Neural progenitor cell (in vitro differentiated cells): Measurements from ENCODE around the gene HLF. TPM values are rescaled to one million over a fixed set of nuclear protein-coding genes. Genes with fewer than 3 reads are reported as not detected.

Experiments used
- DNase-seq: peaks from one replicate; pipeline ENCODE4 v3.0.0-alpha.2; 2016; ENCODE audit warnings: low spot score
- H2AFZ ChIP-seq: fragments of 200-600 bp; sonication (generic); replicated peaks from 2 replicates; pipeline ENCODE4 v1.6.1; 2016; ENCODE audit warnings: antibody characterized with exemption
- H3F3A ChIP-seq: fragments of 200-600 bp; sonication (generic); 2 replicates; pipeline ENCODE4 v1.6.1; 2016; ENCODE audit warnings: antibody characterized with exemption, low read depth
- H3K27ac ChIP-seq: fragments of 200-600 bp; sonication (generic); 2 replicates; pipeline ENCODE4 v1.5.1; 2016; ENCODE audit warnings: mild to moderate bottlenecking
- H3K27me3 ChIP-seq: fragments of 200-600 bp; sonication (generic); 2 replicates; pipeline ENCODE4 v1.6.1; 2016; ENCODE audit warnings: mild to moderate bottlenecking, moderate library complexity
- H3K36me3 ChIP-seq: fragments of 200-600 bp; sonication (generic); 2 replicates; pipeline ENCODE4 v1.5.1; 2016
- H3K4me1 ChIP-seq: fragments of 200-600 bp; sonication (generic); 2 replicates; pipeline ENCODE4 v1.6.1; 2016; ENCODE audit warnings: mixed run types
- H3K4me2 ChIP-seq: fragments of 200-600 bp; sonication (generic); 2 replicates; pipeline ENCODE4 v1.6.1; 2016
- H3K4me3 ChIP-seq: fragments of 200-600 bp; sonication (generic); 2 replicates; pipeline ENCODE4 v1.5.1; 2016
- H3K79me2 ChIP-seq: fragments of 200-600 bp; sonication (generic); 2 replicates; pipeline ENCODE4 v1.6.1; 2016; ENCODE audit warnings: low read depth
- H3K9ac ChIP-seq: fragments of 200-600 bp; sonication (generic); 2 replicates; pipeline ENCODE4 v1.6.1; 2016
- H3K9me3 ChIP-seq: fragments of 200-600 bp; sonication (generic); 2 replicates; pipeline ENCODE4 v1.5.1; 2016; ENCODE audit warnings: low read depth
- H4K20me1 ChIP-seq: fragments of 200-600 bp; sonication (generic); 2 replicates; pipeline ENCODE4 v1.6.1; 2016; ENCODE audit warnings: low read depth
- H3K27ac Mint-ChIP-seq: 3 replicates; pipeline ENCODE4 v1.8.0; 2021; ENCODE audit warnings: mixed read lengths
- H3K27me3 Mint-ChIP-seq: 2 replicates; pipeline ENCODE4 v1.8.0; 2022; ENCODE audit warnings: low read depth, mild to moderate bottlenecking, inconsistent platforms, moderate library complexity, mixed read lengths; ENCODE audit not compliant: insufficient read depth
- H3K36me3 Mint-ChIP-seq: 3 replicates; pipeline ENCODE4 v1.8.0; 2021; ENCODE audit warnings: mixed read lengths
- H3K4me1 Mint-ChIP-seq: 3 replicates; pipeline ENCODE4 v1.8.0; 2021; ENCODE audit warnings: mixed read lengths
- H3K4me3 Mint-ChIP-seq: 3 replicates; pipeline ENCODE4 v1.8.0; 2021; ENCODE audit warnings: mild to moderate bottlenecking, moderate library complexity, mixed read lengths
- H3K9me3 Mint-ChIP-seq: 3 replicates; pipeline ENCODE4 v1.8.0; 2020; ENCODE audit warnings: mixed read lengths
- EZH2 ChIP-seq: fragments of 200-600 bp; sonication (generic); IDR thresholded peaks from 2 replicates; pipeline ENCODE4 v1.6.1; 2017; ENCODE audit warnings: antibody characterized with exemption, mild to moderate bottlenecking, moderate library complexity
- EZH2phosphoT487 ChIP-seq: fragments of 200-600 bp; sonication (generic); IDR thresholded peaks from 2 replicates; pipeline ENCODE4 v1.6.1; 2017; ENCODE audit warnings: antibody characterized with exemption
- total RNA-seq: library from RNA; depleted of rRNA; stranded (reverse); fragments of >200 nt; gene quantifications from 2 replicates; pipeline ENCODE4 v1.2.3, GENCODE V29; 2015; ENCODE audit warnings: low replicate concordance
- TF ChIP-seq, protein P1 (sequence below): fragments of 200-600 bp; sonication (generic); IDR thresholded peaks from 2 replicates; pipeline ENCODE4 v1.5.1; 2017; ENCODE audit warnings: antibody characterized with exemption, mild to moderate bottlenecking

The HLF gene
- total RNA-seq, 1 donor from 2014 or later, result 0.11 TPM

GRCh38 chr17:55258578-55259135, 6.1 kb upstream of the HLF start:
- TF ChIP-seq, protein P1, sequence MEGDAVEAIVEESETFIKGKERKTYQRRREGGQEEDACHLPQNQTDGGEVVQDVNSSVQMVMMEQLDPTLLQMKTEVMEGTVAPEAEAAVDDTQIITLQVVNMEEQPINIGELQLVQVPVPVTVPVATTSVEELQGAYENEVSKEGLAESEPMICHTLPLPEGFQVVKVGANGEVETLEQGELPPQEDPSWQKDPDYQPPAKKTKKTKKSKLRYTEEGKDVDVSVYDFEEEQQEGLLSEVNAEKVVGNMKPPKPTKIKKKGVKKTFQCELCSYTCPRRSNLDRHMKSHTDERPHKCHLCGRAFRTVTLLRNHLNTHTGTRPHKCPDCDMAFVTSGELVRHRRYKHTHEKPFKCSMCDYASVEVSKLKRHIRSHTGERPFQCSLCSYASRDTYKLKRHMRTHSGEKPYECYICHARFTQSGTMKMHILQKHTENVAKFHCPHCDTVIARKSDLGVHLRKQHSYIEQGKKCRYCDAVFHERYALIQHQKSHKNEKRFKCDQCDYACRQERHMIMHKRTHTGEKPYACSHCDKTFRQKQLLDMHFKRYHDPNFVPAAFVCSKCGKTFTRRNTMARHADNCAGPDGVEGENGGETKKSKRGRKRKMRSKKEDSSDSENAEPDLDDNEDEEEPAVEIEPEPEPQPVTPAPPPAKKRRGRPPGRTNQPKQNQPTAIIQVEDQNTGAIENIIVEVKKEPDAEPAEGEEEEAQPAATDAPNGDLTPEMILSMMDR, result no peak
- no peak for TF ChIP-seq EZH2phosphoT487
- TF ChIP-seq EZH2, result no peak
- Histone ChIP-seq H3K4me1 (peaks cover 12% of the 10 kb centered on the region), H3K79me2 (no peaks in the 10 kb centered on the region), H3K36me3 (no peaks in the 10 kb centered on the region), H3F3A (no peaks in the 10 kb centered on the region), H3K9ac (no peak overlapping the region), H4K20me1 (no peaks in the 10 kb centered on the region), H3K4me2 (no peak overlapping the region), H2AFZ (no peak overlapping the region), H3K27me3 (peaks cover 30% of the 10 kb centered on the region), H3K4me3 (no peak overlapping the region), H3K27ac (no peak overlapping the region), H3K9me3 (no peaks in the 10 kb centered on the region)
- Mint-ChIP-seq H3K4me3 (no peak overlapping the region), H3K9me3 (no peaks in the 10 kb centered on the region), H3K27ac (no peak overlapping the region), H3K27me3 (peaks cover 18% of the 10 kb centered on the region), H3K4me1 (peaks cover 3% of the 10 kb centered on the region), H3K36me3 (no peaks in the 10 kb centered on the region)
- no peak for DNase-seq

DNA sequence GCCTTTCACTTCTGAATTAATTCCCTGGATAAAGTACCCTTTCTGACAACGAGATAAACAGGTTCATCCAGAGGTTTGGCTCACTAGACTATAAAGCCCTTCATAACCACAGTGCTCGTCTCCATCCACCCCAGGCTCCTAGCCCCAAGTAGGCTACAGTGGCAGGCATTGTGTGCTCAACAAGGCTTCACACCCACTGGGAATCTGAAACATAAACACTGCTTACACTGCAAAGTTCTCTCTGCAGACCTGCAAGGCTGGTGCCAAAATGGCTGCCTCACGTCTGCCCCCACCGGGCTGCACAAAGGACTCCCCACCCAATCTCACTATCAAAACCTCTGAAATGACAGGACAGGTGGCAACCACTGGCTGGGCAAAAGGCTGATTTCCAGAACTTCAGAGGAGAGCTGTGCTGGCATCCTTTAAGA, 5.1 kb upstream of the HLF start:
- Mint-ChIP-seq H3K4me1 (peaks cover 10% of the 10 kb centered on the region), H3K27ac (no peak overlapping the region), H3K9me3 (no peaks in the 10 kb centered on the region), H3K36me3 (no peaks in the 10 kb centered on the region), H3K4me3 (no peak overlapping the region), H3K27me3 (peaks cover 26% of the 10 kb centered on the region)
- no peaks in the 10 kb centered on the region for H3F3A ChIP-seq
- no peak overlapping the region for H3K27ac ChIP-seq
- peaks cover 41% of the 10 kb centered on the region for H3K27me3 ChIP-seq
- DNase-seq, result no peak
- H3K36me3 ChIP-seq, result no peaks in the 10 kb centered on the region
- no peaks in the 10 kb centered on the region for H4K20me1 ChIP-seq
- peaks cover 21% of the 10 kb centered on the region for H3K4me1 ChIP-seq
- H3K79me2 ChIP-seq, result no peaks in the 10 kb centered on the region
- no peak overlapping the region for H3K9ac ChIP-seq
- no peak overlapping the region for H3K4me3 ChIP-seq
- peak overlapping the region; percentile 79 for H2AFZ ChIP-seq
- no peak overlapping the region for H3K4me2 ChIP-seq
- TF ChIP-seq EZH2phosphoT487 (no peak), EZH2 (no peak)
- TF ChIP-seq, protein P1, result no peak
- no peaks in the 10 kb centered on the region for H3K9me3 ChIP-seq

DNA sequence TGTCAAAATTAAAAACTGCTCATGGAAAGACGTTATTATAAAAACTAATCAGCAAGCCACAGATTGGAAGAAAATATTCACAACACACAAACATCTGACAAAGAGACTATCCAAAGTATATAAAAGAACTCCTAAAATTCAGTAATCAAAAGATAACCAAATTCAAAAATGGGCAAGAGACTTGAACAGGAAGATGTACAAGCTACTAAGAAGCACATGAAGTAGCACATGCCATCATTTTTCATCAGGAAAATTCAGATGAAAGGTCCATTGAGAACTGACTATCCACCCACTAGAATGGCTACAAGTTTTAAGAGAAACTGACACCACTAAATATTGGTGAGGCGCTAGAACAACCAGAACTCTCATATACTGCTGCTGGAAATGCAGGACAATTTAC, 3.4 kb upstream of the HLF start:
- H4K20me1 ChIP-seq, result peaks cover 2% of the 10 kb centered on the region
- H3F3A ChIP-seq, result peaks cover 11% of the 10 kb centered on the region
- Mint-ChIP-seq H3K9me3 (no peaks in the 10 kb centered on the region), H3K4me3 (no peak overlapping the region), H3K36me3 (no peaks in the 10 kb centered on the region), H3K4me1 (peaks cover 10% of the 10 kb centered on the region), H3K27me3 (peaks cover 31% of the 10 kb centered on the region), H3K27ac (no peak overlapping the region)
- TF ChIP-seq EZH2 (no peak), EZH2phosphoT487 (no peak)
- TF ChIP-seq, protein P1, result no peak
- H2AFZ ChIP-seq, result no peak overlapping the region
- no peaks in the 10 kb centered on the region for H3K9me3 ChIP-seq
- DNase-seq, result no peak
- H3K4me3 ChIP-seq, result no peak overlapping the region
- H3K27me3 ChIP-seq, result peaks cover 57% of the 10 kb centered on the region
- no peaks in the 10 kb centered on the region for H3K36me3 ChIP-seq
- no peak overlapping the region for H3K4me2 ChIP-seq
- H3K27ac ChIP-seq, result no peak overlapping the region
- H3K4me1 ChIP-seq, result peaks cover 33% of the 10 kb centered on the region
- H3K9ac ChIP-seq, result no peak overlapping the region
- no peaks in the 10 kb centered on the region for H3K79me2 ChIP-seq
